Left lung (tissue), 10 donors: ENCODE data around the gene SAXO1. TPM values are rescaled to one million over a fixed set of nuclear protein-coding genes. Genes with fewer than 3 reads are reported as not detected.
A peak's percentile ranks its signal among the peaks of the same experiment; 100 is the strongest.

Source experiments
- ATAC-seq: fragments of 200-7000 bp; cut with Tn5 transposase; one replicate; pipeline ENCODE4 v1.9.1; 2020; ENCODE audit warnings: moderate library complexity
- DNase-seq, 4 donors: peaks; one replicate each; pipeline ENCODE4 v3.0.0-alpha.2; 2013 to 2020
- H3K27ac ChIP-seq, 2 donors: fragments of 200-600 bp; sonication (generic) in 1 of 2; one replicate each; pipeline versions ENCODE4 v1.5.0 to v1.8.0; 2020 to 2021
- H3K27me3 ChIP-seq, 2 donors: fragments of 200-600 bp; sonication (generic) in 1 of 2; one replicate each; pipeline versions ENCODE4 v1.5.0 to v1.8.0; 2020 to 2021
- H3K36me3 ChIP-seq, 2 donors: fragments of 200-600 bp; sonication (generic) in 1 of 2; one replicate each; pipeline versions ENCODE4 v1.5.0 to v1.8.0; 2020 to 2021
- H3K4me1 ChIP-seq, 2 donors: fragments of 200-600 bp; one replicate each; pipeline ENCODE4 v1.8.0; 2021
- H3K4me3 ChIP-seq, 2 donors: fragments of 200-600 bp; sonication (generic) in 1 of 2; one replicate each; pipeline versions ENCODE4 v1.5.0 to v1.8.0; 2020 to 2021; ENCODE audit warnings: mild to moderate bottlenecking in 1 of 2
- H3K9me3 ChIP-seq, 2 donors: fragments of 200-600 bp; sonication (generic) in 1 of 2; one replicate each; pipeline versions ENCODE4 v1.5.0 to v1.8.0; 2020 to 2021
- CTCF ChIP-seq, 2 donors: fragments of 200-600 bp; sonication (generic) in 1 of 2; IDR thresholded peaks; one replicate each; pipeline versions ENCODE4 v1.5.0 to v1.8.0; 2021; ENCODE audit warnings: antibody characterized with exemption in 2 of 2
- intact Hi-C, 2 donors: fragments of 100-400 bp; cut with DNase I; formaldehyde crosslinking; loops; one replicate each; pipeline versions ENCODE4 v1.11.2 to v1.14.2; 2022
- polyA plus RNA-seq, 6 donors: library from polyadenylated mRNA; unstranded; fragments of 120-200 nt; gene quantifications; one replicate each; pipeline ENCODE4 v1.2.1, GENCODE V29; 2013; ENCODE audit not compliant: insufficient read length in 6 of 6
- total RNA-seq, 2 donors: library from RNA; stranded (reverse); fragmentation: NEBNext Ultra II Directional; extraction: Animal tissue kit (Norgen Biotek cat#: 25700); gene quantifications; one replicate each; pipeline ENCODE4 v1.2.1, GENCODE V29; 2021
- donor health status: DM: no; HTN: yes; CAD: no.
- donor health status: DM: no; HTN: no; CAD: no.

The SAXO1 gene
- total and polyA plus RNA-seq, 8 donors: 0.14 to 0.30 (median 0.18) TPM; not detected in 2

- Histone ChIP-seq H3K4me3 (no peak overlapping the region), H3K27me3 (no peaks in the 10 kb centered on the region), H3K9me3 (no peaks in the 10 kb centered on the region), H3K4me1 (no peaks in the 10 kb centered on the region), H3K27ac (no peak overlapping the region), H3K36me3 (no peaks in the 10 kb centered on the region)
- ATAC-seq: no peak
- intact Hi-C loops: loop anchor here in 1 of 2 donors (10.0 kb wide), 1 partner anchor 64 kb away; no protein-coding TSS in a partner anchor
- peak in 2 of 4 donors; percentile 11 to 39 for DNase-seq
- TF ChIP-seq CTCF (IDR thresholded peaks at IDR 0.05): no peak
Observed at GRCh38 chr9:18910916-18911315, 122.1 kb downstream of the SAXO1 start.

GRCh38 chr9:18910435-18910834, 122.6 kb downstream of the SAXO1 start:
- no peak for TF ChIP-seq CTCF (IDR thresholded peaks at IDR 0.05)
- H3K9me3 ChIP-seq: no peaks in the 10 kb centered on the region
- no peaks in the 10 kb centered on the region for H3K36me3 ChIP-seq
- intact Hi-C loops: loop anchor here in 1 of 2 donors (10.0 kb wide), 1 partner anchor 64 kb away; no protein-coding TSS in a partner anchor
- DNase-seq: no peak
- no peak overlapping the region for H3K4me3 ChIP-seq
- no peaks in the 10 kb centered on the region for H3K4me1 ChIP-seq
- no peak for ATAC-seq
- H3K27ac ChIP-seq: no peak overlapping the region
- H3K27me3 ChIP-seq: no peaks in the 10 kb centered on the region

- Histone ChIP-seq H3K27me3 (no peaks in the 10 kb centered on the region), H3K4me3 (no peak overlapping the region), H3K9me3 (no peaks in the 10 kb centered on the region), H3K4me1 (no peaks in the 10 kb centered on the region), H3K36me3 (no peaks in the 10 kb centered on the region), H3K27ac (no peak overlapping the region)
- intact Hi-C loops: loop anchor here in 1 of 2 donors (10.0 kb wide), 1 partner anchor 65 kb away; no protein-coding TSS in a partner anchor
- no peak for TF ChIP-seq CTCF (IDR thresholded peaks at IDR 0.05)
- ATAC-seq: no peak
- no peak for DNase-seq
Observed at GRCh38 chr9:18909140-18910018, 123.6 kb downstream of the SAXO1 start.

- Histone ChIP-seq H3K9me3 (no peaks in the 10 kb centered on the region), H3K27ac (no peak overlapping the region), H3K4me3 (no peak overlapping the region), H3K27me3 (no peaks in the 10 kb centered on the region), H3K36me3 (no peaks in the 10 kb centered on the region), H3K4me1 (no peaks in the 10 kb centered on the region)
- TF ChIP-seq CTCF (IDR thresholded peaks at IDR 0.05): no peak
- no peak for ATAC-seq
- no peak for DNase-seq
- intact Hi-C loops: no loop called here
Observed at GRCh38 chr9:18907927-18908625, 124.9 kb downstream of the SAXO1 start.
